NT2/D1 (cell line): ENCODE results near the gene DOCK7.

Source experiments
- SUZ12 ChIP-seq: IDR thresholded peaks from 2 replicates; pipeline ENCODE4 v1.6.1; 2011; ENCODE audit not compliant: insufficient read length, insufficient read depth; ENCODE audit errors: extremely low read depth
- ZNF274 ChIP-seq: IDR thresholded peaks from 2 replicates; pipeline ENCODE4 v1.6.1; 2011; ENCODE audit warnings: mild to moderate bottlenecking, low read depth, low read length

GRCh38 chr1:62707744-62708120 lies 19.5 kb upstream of the DOCK7 start:
- TF ChIP-seq ZNF274 = no peak
- no peak for TF ChIP-seq SUZ12
